ENCODE measurements around the gene ADAMTS7. TPM values are rescaled to one million over a fixed set of nuclear protein-coding genes. Genes with fewer than 3 reads are reported as not detected.
A peak's percentile ranks its signal among the peaks of the same experiment; 100 is the strongest.
"Not testable (repeated sequence)": the region's sequence is repeated elsewhere in the genome, so short reads cannot be mapped to it uniquely, and the experiment has no call there.

Gene ADAMTS7
- total RNA-seq, 1 donor from 2014 or later: 9.1 TPM

DNA sequence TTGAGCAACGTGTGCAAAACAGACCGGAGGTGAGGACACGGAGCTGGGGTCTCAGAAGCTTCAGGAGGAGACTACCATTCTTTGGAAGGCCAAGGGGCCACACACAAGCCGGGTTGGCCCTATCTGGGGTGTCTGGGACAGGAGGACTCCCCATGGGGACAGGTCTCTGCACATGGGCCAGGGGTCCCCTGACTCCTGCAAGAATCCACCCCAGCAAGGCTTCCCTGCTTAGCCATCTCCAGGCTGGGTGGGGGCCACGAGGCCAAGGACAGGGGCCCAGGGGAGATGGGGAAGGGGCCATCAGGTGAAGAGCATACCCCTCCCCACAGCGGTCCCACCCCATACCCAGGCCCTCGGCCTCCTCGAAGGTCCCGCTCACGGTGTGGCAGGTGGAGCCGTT, 38.5 kb downstream of the ADAMTS7 start:
- H3K27ac ChIP-seq: no peak overlapping the region
- DNase-seq: no peak
- no peaks in the 10 kb centered on the region for H3K27me3 ChIP-seq
- no peaks in the 10 kb centered on the region for H3K9me3 ChIP-seq
- H3K4me3 ChIP-seq: no peak overlapping the region
- TF ChIP-seq, protein P1, sequence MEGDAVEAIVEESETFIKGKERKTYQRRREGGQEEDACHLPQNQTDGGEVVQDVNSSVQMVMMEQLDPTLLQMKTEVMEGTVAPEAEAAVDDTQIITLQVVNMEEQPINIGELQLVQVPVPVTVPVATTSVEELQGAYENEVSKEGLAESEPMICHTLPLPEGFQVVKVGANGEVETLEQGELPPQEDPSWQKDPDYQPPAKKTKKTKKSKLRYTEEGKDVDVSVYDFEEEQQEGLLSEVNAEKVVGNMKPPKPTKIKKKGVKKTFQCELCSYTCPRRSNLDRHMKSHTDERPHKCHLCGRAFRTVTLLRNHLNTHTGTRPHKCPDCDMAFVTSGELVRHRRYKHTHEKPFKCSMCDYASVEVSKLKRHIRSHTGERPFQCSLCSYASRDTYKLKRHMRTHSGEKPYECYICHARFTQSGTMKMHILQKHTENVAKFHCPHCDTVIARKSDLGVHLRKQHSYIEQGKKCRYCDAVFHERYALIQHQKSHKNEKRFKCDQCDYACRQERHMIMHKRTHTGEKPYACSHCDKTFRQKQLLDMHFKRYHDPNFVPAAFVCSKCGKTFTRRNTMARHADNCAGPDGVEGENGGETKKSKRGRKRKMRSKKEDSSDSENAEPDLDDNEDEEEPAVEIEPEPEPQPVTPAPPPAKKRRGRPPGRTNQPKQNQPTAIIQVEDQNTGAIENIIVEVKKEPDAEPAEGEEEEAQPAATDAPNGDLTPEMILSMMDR (IDR thresholded peaks at IDR 0.05): no peak
- H3K4me1 ChIP-seq: peaks cover 3% of the 10 kb centered on the region
- no peak for ATAC-seq
- H3K36me3 ChIP-seq: no peaks in the 10 kb centered on the region
- intact Hi-C loops (cut with DNase I): no loop called here

DNA sequence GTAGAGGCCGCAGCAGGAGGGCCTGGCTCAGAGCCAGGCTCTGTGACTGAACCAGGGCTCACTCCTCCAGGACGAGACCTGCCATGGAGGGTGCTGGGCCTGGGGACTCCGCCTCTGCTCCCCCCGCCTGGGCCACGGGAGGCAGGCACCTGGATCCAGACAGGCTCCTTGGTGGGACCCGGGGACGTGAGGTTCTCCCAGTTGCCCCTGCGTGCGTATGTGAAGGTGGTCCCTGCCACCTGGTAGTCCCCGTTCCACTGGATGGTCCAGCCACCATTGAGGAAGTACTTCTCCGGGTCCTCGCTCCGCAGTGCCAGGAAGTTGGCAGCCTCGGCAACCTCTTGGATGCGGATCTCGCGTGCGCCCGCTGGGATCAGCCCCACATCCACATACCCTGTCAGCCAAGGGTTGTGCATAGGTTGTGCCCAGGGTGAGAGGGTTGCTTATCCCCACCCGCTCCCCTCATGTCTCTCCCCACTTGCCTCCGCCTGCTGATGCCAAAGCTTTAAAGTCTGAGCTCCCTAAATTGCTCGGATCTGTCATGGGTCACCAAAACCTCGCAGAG, 39.7 kb downstream of the ADAMTS7 start:
- H3K27me3 ChIP-seq; H3K4me3 ChIP-seq; DNase-seq; H3K4me1 ChIP-seq; intact Hi-C loops (cut with DNase I); ATAC-seq; H3K27ac ChIP-seq; H3K36me3 ChIP-seq; H3K9me3 ChIP-seq: not testable (repeated sequence)

- H3K36me3 ChIP-seq; H3K4me3 ChIP-seq; H3K4me1 ChIP-seq; H3K9me3 ChIP-seq; H3K27me3 ChIP-seq; ATAC-seq; intact Hi-C loops (cut with DNase I); H3K27ac ChIP-seq; DNase-seq: not testable (repeated sequence)
Observed at GRCh38 chr15:78771020-78771419, 40.2 kb downstream of the ADAMTS7 start.

DNA sequence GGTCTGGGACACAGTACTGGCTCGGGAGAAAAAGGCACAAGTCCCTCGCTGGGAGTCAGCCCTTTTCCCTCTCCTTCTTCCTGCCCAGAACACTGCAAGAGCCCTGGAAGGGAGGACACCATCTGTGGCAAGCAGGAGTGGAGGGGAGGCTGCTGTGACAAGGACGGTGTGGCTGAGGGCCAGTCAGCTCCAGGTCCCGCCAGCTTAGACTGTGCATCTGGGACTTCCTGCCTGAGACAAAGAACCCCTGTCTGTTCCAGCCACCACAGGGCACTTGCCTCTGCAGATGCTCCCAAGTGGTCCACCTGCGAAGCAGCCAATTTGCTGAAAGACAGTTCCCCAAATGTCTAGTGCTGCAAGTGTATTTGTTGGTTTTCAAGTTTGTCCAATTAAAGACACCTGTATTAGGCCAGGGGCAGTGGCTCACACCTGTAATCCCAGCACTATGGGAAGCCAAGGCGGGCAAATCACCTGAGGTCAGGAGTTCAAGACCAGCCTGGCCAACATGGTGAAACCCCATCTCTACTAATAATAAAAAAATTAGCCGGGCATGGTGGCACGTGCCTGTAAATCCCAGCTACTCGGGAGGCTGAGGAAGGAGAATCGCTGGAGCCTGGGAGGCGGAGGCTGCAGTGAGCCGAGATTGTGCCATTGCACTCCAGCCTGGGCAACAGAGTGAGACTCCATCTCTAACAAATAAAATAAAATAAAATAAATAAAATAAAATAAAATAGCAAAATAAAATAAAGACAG, 41.6 kb downstream of the ADAMTS7 start:
- peak; percentile 16 for DNase-seq

GRCh38 chr15:78768531-78769408, 42.5 kb downstream of the ADAMTS7 start:
- Histone ChIP-seq H3K4me1 (no peaks in the 10 kb centered on the region), H3K36me3 (no peaks in the 10 kb centered on the region), H3K9me3 (no peaks in the 10 kb centered on the region), H3K27me3 (no peaks in the 10 kb centered on the region), H3K4me3 (no peak overlapping the region), H3K27ac (no peak overlapping the region)
- ATAC-seq: no peak
- TF ChIP-seq, protein P1 (IDR thresholded peaks at IDR 0.05): no peak
- DNase-seq: peak; percentile 42
- intact Hi-C loops (cut with DNase I): no loop called here

More for the DNA sequence above, 41.6 kb downstream of the ADAMTS7 start:
- H3K4me3 ChIP-seq; ATAC-seq; H3K9me3 ChIP-seq; H3K27ac ChIP-seq; intact Hi-C loops (cut with DNase I); H3K27me3 ChIP-seq; H3K4me1 ChIP-seq; H3K36me3 ChIP-seq: not testable (repeated sequence)

- no peaks in the 10 kb centered on the region for H3K36me3 ChIP-seq
- TF ChIP-seq, protein P1 (IDR thresholded peaks at IDR 0.05): no peak
- H3K4me1 ChIP-seq: no peaks in the 10 kb centered on the region
- H3K4me3 ChIP-seq: no peak overlapping the region
- H3K9me3 ChIP-seq: no peaks in the 10 kb centered on the region
- ATAC-seq (no peak), DNase-seq (peak; percentile 40)
- H3K27me3 ChIP-seq: no peaks in the 10 kb centered on the region
- intact Hi-C loops (cut with DNase I): no loop called here
- H3K27ac ChIP-seq: no peak overlapping the region
Observed at GRCh38 chr15:78768096-78768495, 43.2 kb downstream of the ADAMTS7 start.

Data from upper lobe of right lung (tissue), 1 donor.